Measurements from ENCODE around the gene HOXB2.
A peak's percentile ranks its signal among the peaks of the same experiment; 100 is the strongest.

The HOXB2 gene

GRCh38 chr17:48565022-48565554 is 20.2 kb upstream of the HOXB2 start:
- DNase-seq: no peak

DNA sequence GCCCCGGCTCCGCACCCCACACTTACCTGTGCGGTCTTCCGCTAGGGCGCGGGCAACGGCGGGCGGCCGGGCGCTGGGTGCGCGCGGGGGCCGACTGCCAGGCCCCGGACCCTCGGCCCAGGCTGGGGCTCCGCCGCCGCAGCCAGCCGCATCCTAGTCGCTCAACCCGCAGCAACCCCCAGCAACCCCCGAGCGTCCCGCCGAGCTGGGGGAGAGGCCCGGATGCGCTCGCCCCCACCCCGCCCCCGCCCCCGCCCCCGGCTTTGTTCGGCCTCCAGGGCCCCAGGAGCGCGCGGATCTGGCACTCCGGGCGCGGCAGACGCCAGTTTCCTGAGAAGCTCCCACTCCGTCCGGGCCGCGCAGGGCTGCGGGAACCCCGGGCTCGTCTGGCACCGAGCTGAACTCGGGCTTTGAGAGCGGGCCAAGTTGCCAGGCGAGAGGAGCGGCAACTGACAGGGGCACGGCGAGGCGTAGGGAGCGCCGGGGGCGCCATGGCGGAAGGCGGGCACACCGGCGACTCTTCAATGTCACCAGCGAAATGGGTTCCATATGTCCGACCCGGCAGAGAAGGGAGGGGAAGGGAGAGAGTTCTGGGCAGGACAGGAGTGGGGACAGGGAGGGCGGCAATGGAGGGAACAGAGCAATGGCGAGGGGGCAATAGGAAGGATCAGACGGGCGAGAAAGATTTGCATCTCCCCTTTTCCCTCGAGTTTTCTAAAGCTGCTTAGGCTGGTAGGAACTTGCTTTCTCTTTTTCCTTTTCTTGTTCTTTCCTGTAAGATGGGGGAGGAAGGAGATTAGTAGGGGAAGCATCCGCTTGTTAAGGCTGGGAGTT is 19.5 kb upstream of the HOXB2 start:
- DNase-seq: no peak

GRCh38 chr17:48563867-48564187 is 18.9 kb upstream of the HOXB2 start:
- DNase-seq: no peak

- DNase-seq: no peak
Observed at GRCh38 chr17:48563385-48563838, 18.5 kb upstream of the HOXB2 start.

DNA sequence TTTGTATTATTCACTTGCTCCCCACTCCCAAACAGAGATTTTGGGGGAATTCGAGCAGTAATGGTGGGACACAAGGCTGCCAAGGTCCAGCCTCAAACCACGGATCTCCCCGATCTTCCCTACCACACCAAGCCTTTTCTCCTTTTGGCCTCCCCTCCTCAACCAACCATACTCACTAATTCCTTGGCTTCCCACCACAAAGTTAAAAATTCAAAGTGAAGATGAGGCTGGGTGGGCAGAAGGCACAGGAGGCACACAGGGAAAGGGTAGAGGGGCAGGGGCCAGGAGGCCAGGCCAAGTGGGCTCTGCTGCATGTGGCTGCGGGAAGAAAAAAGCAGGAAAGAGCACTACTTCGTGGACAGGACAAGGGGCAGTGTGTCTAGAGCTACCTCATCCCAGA is 18.0 kb upstream of the HOXB2 start:
- no peak for DNase-seq

GRCh38 chr17:48561884-48562810 is 17.2 kb upstream of the HOXB2 start:
- DNase-seq: no peak

GRCh38 chr17:48559840-48560817 is 15.2 kb upstream of the HOXB2 start:
- no peak for DNase-seq

GRCh38 chr17:48559122-48559839 is 14.4 kb upstream of the HOXB2 start:
- no peak for DNase-seq

GRCh38 chr17:48558831-48559121 is 13.9 kb upstream of the HOXB2 start:
- DNase-seq: no peak

DNA sequence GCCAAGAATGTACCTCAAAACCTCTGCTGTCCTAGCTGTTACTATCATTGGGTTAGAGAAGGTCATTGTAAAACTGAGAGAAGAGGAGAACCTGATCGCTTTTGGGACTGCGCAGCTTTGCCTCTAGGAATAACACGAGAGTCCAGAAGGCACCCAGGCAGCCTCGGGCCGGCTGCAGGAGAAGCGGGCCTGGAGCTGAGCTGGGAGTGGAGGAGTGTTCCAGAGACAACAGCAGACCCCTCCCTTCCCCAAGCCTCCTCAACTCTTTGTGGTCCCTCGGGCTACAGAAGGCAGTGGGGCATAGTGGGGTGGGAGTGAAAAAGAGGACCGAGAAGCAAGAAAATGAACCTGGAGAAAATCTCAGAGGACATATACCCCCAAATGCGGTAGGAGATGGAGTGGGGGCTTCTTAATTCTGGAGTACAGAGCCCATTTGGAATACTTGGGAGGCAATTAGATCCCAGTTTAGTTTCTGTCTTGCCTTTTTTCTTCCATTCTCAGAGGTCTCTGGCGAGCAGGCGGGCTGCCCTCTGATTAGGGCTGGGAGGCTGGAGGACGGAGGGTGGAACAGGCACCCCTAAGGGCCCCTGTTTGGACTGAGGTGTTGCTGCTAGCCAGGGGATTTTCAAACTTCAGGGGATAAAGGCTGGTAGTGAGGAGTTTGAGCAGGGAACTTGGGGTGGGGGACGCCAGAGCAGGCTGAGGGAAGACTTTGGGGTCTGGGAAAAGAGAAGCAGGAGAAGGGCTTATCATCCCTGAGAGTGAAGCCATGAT is 13.3 kb upstream of the HOXB2 start:
- DNase-seq: no peak

- no peak for DNase-seq
Observed at GRCh38 chr17:48556576-48557401, 11.9 kb upstream of the HOXB2 start.

GRCh38 chr17:48556229-48556575 is 11.3 kb upstream of the HOXB2 start:
- DNase-seq: no peak

DNA sequence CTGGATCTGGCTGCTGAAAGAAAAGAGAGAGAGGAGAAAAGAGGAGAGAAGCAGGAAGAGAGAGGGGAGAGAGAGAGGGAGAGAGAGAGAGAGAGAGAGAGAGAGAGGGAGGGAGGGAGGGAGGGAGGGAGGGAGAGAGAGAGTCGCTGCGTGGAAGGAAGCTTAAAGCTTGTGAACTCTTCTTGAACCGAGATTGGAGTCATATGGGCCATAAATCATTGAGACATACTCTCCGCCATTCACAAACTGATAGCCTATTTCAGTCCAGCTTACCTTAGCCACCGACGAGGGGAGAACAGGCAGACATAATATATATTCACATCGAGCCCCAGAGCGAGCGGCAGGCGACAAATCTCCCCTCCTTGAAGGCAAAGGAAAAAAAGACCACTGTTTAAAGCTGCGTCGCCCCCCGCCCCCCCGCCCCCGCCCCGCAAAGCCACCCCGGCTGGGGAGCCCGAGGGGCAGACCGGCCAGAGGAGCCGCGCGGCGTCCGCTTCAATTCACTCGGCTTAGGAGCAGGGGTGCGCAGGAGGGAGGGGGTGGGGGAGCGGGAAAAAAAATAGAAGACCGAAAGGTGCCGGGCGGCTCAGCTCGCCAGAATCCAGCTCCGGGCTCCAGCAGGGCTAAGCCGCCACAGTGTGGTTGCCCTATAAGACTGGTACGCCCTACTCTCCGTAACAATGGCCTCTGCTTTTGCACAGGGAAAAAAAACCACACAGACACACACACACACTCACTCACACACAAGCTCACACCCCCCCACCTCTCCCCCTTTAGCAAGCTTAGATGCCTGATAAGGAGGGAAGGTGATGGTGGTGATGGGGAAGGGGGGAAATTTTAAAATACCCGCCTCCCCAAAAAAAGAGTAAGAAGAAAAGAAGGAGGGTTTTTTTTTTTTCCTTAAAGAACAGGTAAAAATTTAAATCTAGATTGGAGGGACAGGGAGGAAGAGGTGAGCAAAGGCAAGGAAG is 10.6 kb upstream of the HOXB2 start:
- DNase-seq: peak; percentile 50

GRCh38 chr17:48554412-48555257 is 9.7 kb upstream of the HOXB2 start:
- no peak for DNase-seq

- no peak for DNase-seq
Observed at GRCh38 chr17:48553826-48554225, 8.9 kb upstream of the HOXB2 start.

DNA sequence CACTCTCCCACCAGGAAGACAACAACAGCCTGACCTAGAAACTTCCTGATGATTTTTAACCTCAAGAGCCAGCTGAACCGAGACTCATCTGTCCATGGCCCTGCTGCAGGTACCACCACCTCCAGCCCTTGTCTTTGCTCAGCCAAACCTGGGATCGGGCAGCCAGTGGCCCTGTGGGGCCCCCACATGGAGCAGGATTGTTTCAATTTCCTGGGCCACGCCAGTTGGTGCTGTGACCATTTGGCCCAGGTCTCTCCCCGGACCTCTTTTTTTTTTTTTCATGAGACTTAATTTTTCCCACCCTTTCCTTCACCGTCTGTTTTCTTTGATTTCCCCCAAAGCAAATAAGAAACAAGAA is 8.3 kb upstream of the HOXB2 start:
- DNase-seq: no peak

GRCh38 chr17:48552466-48553189 is 7.7 kb upstream of the HOXB2 start:
- no peak for DNase-seq
